IMR-90 (cell line): ENCODE data around the gene MBTPS1. TPM values are rescaled to one million over a fixed set of nuclear protein-coding genes. Genes with fewer than 3 reads are reported as not detected.
A peak's percentile ranks its signal among the peaks of the same experiment; 100 is the strongest.

Experiments used
- ATAC-seq: fragments of 200-7000 bp; cut with Tn5 transposase; 2 replicates; pipeline ENCODE4 v1.9.1; 2020; ENCODE audit warnings: low read depth, mild to moderate bottlenecking, moderate library complexity
- BruUV-seq: library from RNA; stranded (reverse); fragments of 400-500 nt; replicated peaks from 2 replicates; lab custom pipeline; 2021; lab: Mats Ljungman, UMichigan
- CTCF ChIA-PET: fragments of 300-600 bp; formaldehyde crosslinking; extraction: SDS; loops from one replicate; lab custom pipeline; 2021; ENCODE audit warnings: antibody characterized with exemption; lab: Yijun Ruan, JAX
- POLR2A ChIA-PET: fragments of 300-600 bp; sonication (Branson Sonifier 250); formaldehyde crosslinking; loops from one replicate; lab custom pipeline; 2022; ENCODE audit warnings: antibody characterized with exemption; ENCODE audit not compliant: unreplicated experiment; lab: Charles Lee
- DNase-seq: peaks from one replicate; pipeline ENCODE4 v3.0.0; 2013
- H2AFZ ChIP-seq: replicated peaks from 2 replicates; pipeline ENCODE3; 2013; ENCODE audit warnings: low read length, mild to moderate bottlenecking; ENCODE audit not compliant: poor library complexity
- H2AK5ac ChIP-seq: 2 replicates; pipeline ENCODE4 v1.6.1; 2013; ENCODE audit warnings: low read depth, low read length, inconsistent platforms
- H2AK9ac ChIP-seq: replicated peaks from 2 replicates; pipeline ENCODE3; 2013; ENCODE audit warnings: mild to moderate bottlenecking, low read depth, low read length, moderate library complexity; ENCODE audit not compliant: poor library complexity
- H2BK120ac ChIP-seq: 2 replicates; pipeline ENCODE4 v1.6.1; 2013; ENCODE audit warnings: low read depth, low read length, inconsistent platforms
- H2BK15ac ChIP-seq: 3 replicates; pipeline ENCODE4 v1.6.1; 2013; ENCODE audit warnings: low read depth, low read length, inconsistent platforms
- H2BK20ac ChIP-seq: 2 replicates; pipeline ENCODE4 v1.6.1; 2013; ENCODE audit warnings: low read depth, mild to moderate bottlenecking, inconsistent platforms, low read length, moderate library complexity
- H2BK5ac ChIP-seq: 2 replicates; pipeline ENCODE4 v1.6.1; 2013; ENCODE audit warnings: mild to moderate bottlenecking, low read depth, low read length, inconsistent platforms; ENCODE audit not compliant: poor library complexity, severe bottlenecking
- H3K14ac ChIP-seq: replicated peaks from 2 replicates; pipeline ENCODE4 v1.6.1; 2013; ENCODE audit warnings: low read depth, low read length, inconsistent platforms
- H3K18ac ChIP-seq: 2 replicates; pipeline ENCODE4 v1.6.1; 2013; ENCODE audit warnings: low read depth, low read length, control low read depth
- H3K23ac ChIP-seq: 2 replicates; pipeline ENCODE4 v1.6.1; 2013; ENCODE audit warnings: low read depth, low read length, inconsistent platforms
- H3K27ac ChIP-seq: 2 replicates; pipeline ENCODE4 v1.5.1; 2013; ENCODE audit warnings: mild to moderate bottlenecking, control low read depth, low read length; ENCODE audit not compliant: insufficient read depth
- H3K27me3 ChIP-seq: 2 replicates; pipeline ENCODE4 v1.6.1; 2013; ENCODE audit warnings: low read length; ENCODE audit not compliant: control insufficient read depth, insufficient read depth
- H3K36me3 ChIP-seq: 2 replicates; pipeline ENCODE4 v1.6.1; 2013; ENCODE audit warnings: low read length, mixed read lengths; ENCODE audit not compliant: control insufficient read depth, insufficient read depth
- H3K4ac ChIP-seq: 2 replicates; pipeline ENCODE4 v1.6.1; 2013; ENCODE audit warnings: low read depth, low read length, inconsistent platforms
- H3K4me1 ChIP-seq: 2 replicates; pipeline ENCODE4 v1.6.1; 2013; ENCODE audit warnings: low read length, mixed read lengths; ENCODE audit not compliant: control insufficient read depth, insufficient read depth
- H3K4me2 ChIP-seq: 2 replicates; pipeline ENCODE4 v1.6.1; 2013; ENCODE audit warnings: low read depth, mild to moderate bottlenecking, control low read depth, low read length, moderate library complexity
- H3K4me3 ChIP-seq: 2 replicates; pipeline ENCODE4 v1.5.1; 2013; ENCODE audit warnings: low read depth, mild to moderate bottlenecking, control low read depth, low read length, moderate library complexity; ENCODE audit not compliant: insufficient read depth
- H3K56ac ChIP-seq: 2 replicates; pipeline ENCODE4 v1.6.1; 2013; ENCODE audit warnings: low read length, inconsistent platforms; ENCODE audit not compliant: insufficient read depth; ENCODE audit errors: extremely low read depth
- H3K79me1 ChIP-seq, 2 experiments: 2 replicates each; pipeline ENCODE4 v1.6.1; 2013; ENCODE audit warnings: low read length in 2 of 2, inconsistent platforms in 1 of 2, low read depth in 1 of 2
- H3K9ac ChIP-seq: 2 replicates; pipeline ENCODE4 v1.6.1; 2013; ENCODE audit warnings: low read depth, low read length, control low read depth
- H3K9me1 ChIP-seq: 2 replicates; pipeline ENCODE4 v1.6.1; 2013; ENCODE audit warnings: low read length, inconsistent platforms; ENCODE audit not compliant: insufficient read depth
- H3K9me3 ChIP-seq: 2 replicates; pipeline ENCODE4 v1.6.1; 2013; ENCODE audit warnings: low read length; ENCODE audit not compliant: control insufficient read depth, insufficient read depth
- H4K20me1 ChIP-seq: 2 replicates; pipeline ENCODE4 v1.6.1; 2013; ENCODE audit warnings: low read length, inconsistent platforms; ENCODE audit not compliant: insufficient read depth
- H4K5ac ChIP-seq: 2 replicates; pipeline ENCODE4 v1.6.1; 2013; ENCODE audit warnings: mild to moderate bottlenecking, low read depth, low read length, control low read depth
- H4K8ac ChIP-seq, 2 experiments: 2 replicates each; pipeline ENCODE4 v1.6.1; 2013; ENCODE audit warnings: low read depth in 2 of 2, low read length in 2 of 2, control low read depth in 1 of 2, inconsistent platforms in 1 of 2
- H4K91ac ChIP-seq: 2 replicates; pipeline ENCODE4 v1.6.1; 2013; ENCODE audit warnings: low read depth, low read length, inconsistent platforms; ENCODE audit not compliant: insufficient read depth
- CEBPB ChIP-seq: IDR thresholded peaks from 2 replicates; pipeline ENCODE4 v1.6.1; 2012; ENCODE audit warnings: low read depth, low read length, improper control_type of control experiment
- MAZ ChIP-seq: IDR thresholded peaks from 2 replicates; pipeline ENCODE4 v1.6.1; 2012; ENCODE audit warnings: low read depth, mild to moderate bottlenecking, low read length, improper control_type of control experiment, moderate library complexity, borderline replicate concordance
- RCOR1 ChIP-seq: IDR thresholded peaks from 2 replicates; pipeline ENCODE4 v1.6.1; 2012; ENCODE audit warnings: mild to moderate bottlenecking, low read length, improper control_type of control experiment; ENCODE audit not compliant: insufficient replicate concordance
- WGBS, 2 experiments: methylation state at CpG; one replicate each; pipeline versions ENCODE4 v1.1.5 to v1.1.7; 2013; ENCODE audit warnings: missing lambda C conversion rate in 2 of 2; ENCODE audit not compliant: insufficient read length in 1 of 2; ENCODE audit errors: extremely low coverage in 2 of 2; 5-methylcytosine and 5-hydroxymethylcytosine counted together
- dilution Hi-C: fragments of 300-500 bp; cut with HindIII; formaldehyde crosslinking; loops from one replicate; pipeline ENCODE4 v1.14.3; 2018; ENCODE audit warnings: low sequenced_read_pairs; ENCODE audit not compliant: unreplicated experiment
- in situ Hi-C: fragments of 300-500 bp; cut with MboI; formaldehyde crosslinking; loops from 3 replicates; pipeline ENCODE4 v1.14.3; 2019; ENCODE audit warnings: low sequenced_read_pairs, inconsistent platforms, mixed read lengths
- intact Hi-C: fragments of 100-400 bp; cut with micrococcal nuclease; formaldehyde crosslinking; loops from 2 replicates; pipeline ENCODE4 v1.10.0; 2022
- polyA plus RNA-seq, 3 experiments: library from polyadenylated mRNA; depleted of rRNA; stranded (reverse); fragments of >200 nt; gene quantifications; 2 replicates each; pipeline ENCODE4 v1.2.3, GENCODE V29; 2012; ENCODE audit warnings: low replicate concordance in 1 of 3
- total RNA-seq: library from RNA; depleted of rRNA; stranded (reverse); fragments of >200 nt; gene quantifications from 2 replicates; pipeline ENCODE4 v1.2.3, GENCODE V29; 2012

Gene MBTPS1
- total and polyA plus RNA-seq, 2 of the 4 experiments (the other 2 are of a cell fraction), result 59.0 to 70.4 TPM

- TF ChIP-seq MAZ, result no peak
Measured at GRCh38 chr16:84013787-84014569, 102.8 kb downstream of the MBTPS1 start (continued).

- Histone ChIP-seq H3K4me3 (no peak overlapping the region), H2BK20ac (no peak overlapping the region), H3K23ac (no peak overlapping the region), H2BK120ac (no peak overlapping the region), H3K4me1 (no peaks in the 10 kb centered on the region), H3K14ac (no peak overlapping the region), H3K27me3 (peaks cover 53% of the 10 kb centered on the region), H3K79me1 (no peaks in the 10 kb centered on the region), H2AK9ac (no peak overlapping the region), H3K4me2 (no peak overlapping the region), H3K18ac (no peak overlapping the region), H3K27ac (no peak overlapping the region), H4K8ac (no peak overlapping the region), H3K36me3 (no peaks in the 10 kb centered on the region), H2AFZ (no peak overlapping the region), H3K9ac (no peak overlapping the region), H4K91ac (no peak overlapping the region), H2BK5ac (no peak overlapping the region), H4K5ac (no peak overlapping the region), H3K4ac (no peak overlapping the region), H3K56ac (no peak overlapping the region), H3K9me3 (peaks cover 6% of the 10 kb centered on the region), H2AK5ac (no peak overlapping the region), H4K20me1 (no peaks in the 10 kb centered on the region; the same call in 1 of the 2 replicates), H2BK15ac (no peak overlapping the region), H3K9me1 (no peaks in the 10 kb centered on the region)
- BruUV-seq, result no TSS peak
- ATAC-seq (no peak), DNase-seq (no peak)
- dilution Hi-C loops (no loop called here), intact Hi-C loops (no loop called here), in situ Hi-C loops (no loop called here)
- TF ChIP-seq CEBPB (0 out of 2 replicates have a peak, but pooled peaks have one; percentile 40), RCOR1 (no peak)
- WGBS, 2 experiments, result 20% methylated on average over 1 of the region's 6 CpGs; no CpG with 5 or more reads in 1 of the 2 experiments
- CTCF ChIA-PET, result interaction anchor here (0.7 kb wide), 1 partner anchor 1124 kb away, joined by 4 read pairs; no protein-coding TSS in a partner anchor
- POLR2A ChIA-PET, result no interaction called here
Measured at GRCh38 chr16:84009282-84009681, 107.5 kb downstream of the MBTPS1 start.
